Measurements from ENCODE around the gene MTHFD1L.
"Not testable (repeated sequence)": the region's sequence is repeated elsewhere in the genome, so short reads cannot be mapped to it uniquely, and the experiment has no call there.

The MTHFD1L gene

GRCh38 chr6:150865406-150866146, at the start of gene MTHFD1L:
Gene MTHFD1L, plus strand, starts transcription at chr6:150865702. Its CDS starts 121 bp downstream, at chr6:150865823.
- DNase-seq: peak; percentile 83

- DNase-seq: not testable (repeated sequence)
Observed at GRCh38 chr6:150816554-150816953, 48.9 kb upstream of the MTHFD1L start.

GRCh38 chr6:150822932-150823331, 42.6 kb upstream of the MTHFD1L start:
- no peak for DNase-seq

- DNase-seq: no peak
Observed at GRCh38 chr6:150826788-150827187, 38.7 kb upstream of the MTHFD1L start.

- DNase-seq: not testable (repeated sequence)
Observed at GRCh38 chr6:150828107-150828506, 37.4 kb upstream of the MTHFD1L start.

- no peak for DNase-seq
Observed at GRCh38 chr6:150830439-150831165, 34.9 kb upstream of the MTHFD1L start.

GRCh38 chr6:150831577-150831976, 33.9 kb upstream of the MTHFD1L start:
- no peak for DNase-seq

DNA sequence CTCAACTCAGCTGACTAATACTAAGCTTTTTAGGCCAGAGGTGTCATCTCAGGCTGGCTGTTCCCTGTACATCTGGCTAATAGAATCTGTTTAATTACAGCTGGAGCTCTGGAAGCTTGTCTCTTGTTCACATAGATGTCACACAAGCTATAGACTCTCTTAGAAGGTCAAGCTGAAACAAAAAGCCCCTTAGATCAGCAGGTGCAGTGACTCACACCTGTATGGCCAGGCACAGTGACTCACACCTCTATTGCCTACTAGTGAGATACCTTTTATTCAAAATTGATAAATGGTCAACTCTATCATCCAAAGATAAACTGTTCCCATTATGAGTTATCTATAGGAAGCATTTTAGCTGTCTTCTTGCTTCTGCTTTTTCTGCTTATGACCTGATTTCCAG, 29.9 kb upstream of the MTHFD1L start:
- peak; percentile 84 for DNase-seq

- no peak for DNase-seq
Observed at GRCh38 chr6:150840185-150840584, 25.3 kb upstream of the MTHFD1L start.

DNA sequence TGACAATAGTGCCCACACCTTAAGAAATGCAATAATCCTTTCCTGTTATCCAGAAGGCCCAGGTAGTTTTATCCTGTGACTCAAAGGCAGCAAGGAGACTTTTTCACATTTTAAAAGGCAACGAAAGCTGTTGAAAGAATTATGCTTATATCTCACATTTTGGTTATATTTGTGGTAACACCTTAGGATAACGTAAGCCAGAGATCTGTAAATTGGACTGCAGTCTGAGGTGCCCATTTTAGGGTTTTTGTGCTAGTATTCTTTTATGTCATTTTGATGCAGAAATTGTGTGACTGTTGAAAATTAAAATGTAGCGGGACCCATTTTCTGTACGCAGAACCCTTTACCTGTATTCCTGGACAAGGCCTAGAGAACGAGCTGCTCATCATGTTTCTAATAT, 24.3 kb upstream of the MTHFD1L start:
- no peak for DNase-seq

DNA sequence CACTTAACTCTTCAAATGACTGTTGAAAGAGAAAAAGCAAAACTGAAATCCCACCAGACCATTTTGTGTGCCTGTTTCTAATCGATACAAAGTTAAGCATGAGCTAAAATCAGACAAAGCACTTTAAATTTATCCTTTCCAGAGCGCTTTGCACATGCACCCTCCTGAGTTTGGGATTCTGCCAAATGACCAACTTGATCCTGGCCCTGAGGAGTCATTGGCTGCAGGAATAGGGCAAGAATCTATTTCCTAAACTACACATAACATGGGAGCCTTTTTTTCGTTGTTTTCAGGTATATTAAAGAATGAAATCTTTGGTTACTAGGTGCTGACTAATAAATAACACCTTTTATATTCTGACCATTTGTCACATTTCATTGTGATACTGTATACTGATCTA, 23.8 kb upstream of the MTHFD1L start:
- DNase-seq: no peak

- no peak for DNase-seq
Observed at GRCh38 chr6:150844371-150844770, 21.1 kb upstream of the MTHFD1L start.

DNA sequence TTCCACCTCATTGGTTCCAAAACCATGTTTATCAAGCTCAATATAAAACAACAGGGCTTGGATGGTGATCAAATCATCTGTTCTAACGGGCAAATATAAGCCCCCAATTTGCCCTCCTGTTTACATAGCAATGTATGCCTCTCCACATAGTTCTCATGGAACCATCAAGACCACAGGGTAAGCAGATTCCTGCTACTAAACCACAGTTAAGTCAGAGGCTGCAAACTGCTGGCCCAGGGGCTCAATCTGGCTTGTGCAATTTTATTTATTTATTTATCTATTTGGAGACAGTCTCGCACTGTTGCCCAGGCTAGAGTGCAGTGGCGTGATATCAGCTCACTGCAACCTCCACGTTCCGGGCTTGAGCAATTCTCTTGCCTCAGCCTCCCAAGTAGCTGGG, 18.9 kb upstream of the MTHFD1L start:
- no peak for DNase-seq

DNA sequence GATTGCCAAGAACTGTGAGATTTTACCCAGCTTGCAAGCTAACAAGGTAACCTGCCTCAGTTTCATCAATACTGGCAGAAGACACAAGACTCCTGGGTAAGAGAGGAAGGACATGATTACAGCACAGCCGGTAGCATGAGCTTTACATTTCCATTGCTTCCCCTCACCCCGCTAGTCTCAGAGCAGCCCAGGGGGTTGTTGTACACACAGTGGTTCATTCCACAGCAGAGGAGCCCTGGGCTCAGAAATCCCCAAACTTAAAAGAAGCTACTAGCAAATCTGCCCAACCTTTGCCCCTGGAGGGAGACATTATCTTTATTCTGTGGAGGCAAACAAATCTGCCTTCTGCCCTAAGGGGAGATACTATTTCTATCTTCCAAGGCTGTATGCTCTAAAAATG, 17.1 kb upstream of the MTHFD1L start:
- no peak for DNase-seq

GRCh38 chr6:150854392-150854791, 11.1 kb upstream of the MTHFD1L start:
- DNase-seq: not testable (repeated sequence)

- not testable (repeated sequence) for DNase-seq
Observed at GRCh38 chr6:150855171-150855570, 10.3 kb upstream of the MTHFD1L start.

DNA sequence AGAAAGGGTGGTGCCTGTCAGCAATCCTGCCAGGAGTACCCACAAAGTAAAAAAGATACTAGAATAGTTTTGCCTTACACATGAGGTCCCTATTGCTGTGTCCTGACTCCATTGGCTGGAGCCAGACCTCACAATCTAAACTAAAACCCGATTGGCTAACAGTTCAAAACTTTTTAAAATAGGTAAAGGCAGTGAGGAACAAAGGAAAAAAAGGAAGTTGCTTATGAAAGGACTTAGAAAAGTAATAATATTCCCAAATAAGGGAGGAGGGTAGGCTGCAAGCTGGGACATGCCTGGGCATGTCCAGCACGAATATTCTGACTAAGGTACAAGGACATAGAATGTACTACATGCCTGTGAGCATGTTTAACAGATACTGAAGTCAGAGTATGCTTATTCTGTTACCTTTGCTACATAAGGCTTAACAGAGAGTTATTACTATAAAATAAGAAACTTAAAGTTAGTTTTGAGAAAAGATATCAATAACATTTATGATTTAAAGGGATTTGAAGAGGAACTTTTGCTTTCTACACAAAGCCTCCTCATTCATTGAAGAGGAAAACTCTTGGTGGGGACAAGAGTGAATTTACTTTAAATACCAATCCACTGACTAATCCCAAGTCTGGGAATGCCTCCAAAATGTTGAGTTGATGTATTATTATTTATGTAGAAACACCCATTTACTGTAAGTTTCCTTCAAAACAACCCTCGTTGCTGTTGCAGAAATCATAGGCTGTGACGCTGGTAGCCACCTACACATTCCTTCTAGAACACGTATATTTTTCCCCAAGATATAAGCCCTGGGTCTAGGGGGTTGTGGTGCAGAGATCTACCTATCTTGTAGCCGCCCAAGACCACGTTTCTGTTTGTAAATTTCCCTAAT, 8.2 kb upstream of the MTHFD1L start:
- DNase-seq: peak; percentile 26

DNA sequence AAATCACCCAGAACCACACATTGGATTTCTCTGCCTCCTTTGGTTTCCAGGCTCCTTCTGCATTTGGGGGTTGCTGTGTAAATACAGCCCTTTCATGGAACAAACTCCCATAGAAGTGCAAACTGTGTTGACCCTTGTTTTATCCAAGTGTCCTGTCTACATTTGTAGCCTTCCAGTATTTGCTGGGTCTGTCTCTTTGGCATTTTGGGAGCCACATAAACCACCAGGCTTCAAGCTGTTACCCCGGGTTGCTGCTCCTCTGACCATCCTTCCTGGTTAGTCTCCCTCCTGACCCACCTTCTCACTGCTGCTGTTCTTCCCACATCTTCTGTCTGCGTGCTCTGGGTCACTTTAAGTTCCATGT, 7.6 kb upstream of the MTHFD1L start:
- no peak for DNase-seq

DNA sequence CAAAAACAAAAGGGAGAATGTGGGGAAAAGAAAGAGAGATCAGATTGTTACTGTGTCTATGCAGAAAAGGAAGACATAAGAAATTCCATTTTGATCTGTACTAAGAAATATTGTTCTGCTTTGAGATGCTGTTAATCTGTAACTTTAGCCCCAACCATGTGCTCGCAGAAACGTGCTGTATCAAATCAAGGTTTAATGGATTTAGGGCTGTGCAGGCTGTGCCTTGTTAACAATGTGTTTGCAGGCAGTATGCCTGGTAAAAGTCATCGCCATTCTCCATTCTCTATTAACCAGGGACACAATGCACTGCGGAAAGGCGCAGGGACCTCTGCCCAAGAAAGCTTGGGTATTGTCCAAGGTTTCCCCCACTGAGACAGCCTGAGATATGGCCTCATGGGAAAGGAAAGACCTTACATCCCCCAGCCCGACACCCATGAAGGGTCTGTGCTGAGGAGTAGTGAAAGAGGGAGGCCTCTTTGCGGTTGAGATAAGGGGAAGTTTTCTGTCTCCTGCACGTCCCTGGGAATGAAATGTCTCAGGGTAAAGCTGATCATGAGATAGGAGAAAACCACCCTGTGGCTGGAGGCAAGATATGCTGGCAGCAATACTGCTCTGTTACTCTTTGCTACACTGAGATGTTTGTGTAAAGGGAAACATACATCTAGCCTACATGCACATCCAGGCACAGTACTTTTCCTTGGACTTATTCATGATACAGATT, 3.9 kb upstream of the MTHFD1L start:
- not testable (repeated sequence) for DNase-seq

- no peak for DNase-seq
Observed at GRCh38 chr6:150863213-150863928, 2.1 kb upstream of the MTHFD1L start.

GRCh38 chr6:150865043-150865405, 478 bp upstream of the MTHFD1L start:
- DNase-seq: no peak

Data from DMS53 (cell line).